Vagina (tissue), 2 donors: ENCODE data around the gene DYDC1.

Experiments used
- POLR2A ChIP-seq, 2 donors: fragments of 450-650 bp; IDR thresholded peaks; one replicate each; pipeline ENCODE4 v1.6.1; 2017; ENCODE audit warnings: antibody characterized with exemption in 2 of 2, mild to moderate bottlenecking in 2 of 2, moderate library complexity in 2 of 2
- TF ChIP-seq, protein P1 (sequence below), 3 experiments: fragments of 450-650 bp in 2 of 3; fragments of 200-600 bp in 1 of 3; sonication (generic) in 1 of 3; IDR thresholded peaks; one replicate each; pipeline ENCODE4 v1.5.1; 2017 to 2019; ENCODE audit warnings: antibody characterized with exemption in 3 of 3, mild to moderate bottlenecking in 2 of 3, moderate library complexity in 2 of 3

DNA sequence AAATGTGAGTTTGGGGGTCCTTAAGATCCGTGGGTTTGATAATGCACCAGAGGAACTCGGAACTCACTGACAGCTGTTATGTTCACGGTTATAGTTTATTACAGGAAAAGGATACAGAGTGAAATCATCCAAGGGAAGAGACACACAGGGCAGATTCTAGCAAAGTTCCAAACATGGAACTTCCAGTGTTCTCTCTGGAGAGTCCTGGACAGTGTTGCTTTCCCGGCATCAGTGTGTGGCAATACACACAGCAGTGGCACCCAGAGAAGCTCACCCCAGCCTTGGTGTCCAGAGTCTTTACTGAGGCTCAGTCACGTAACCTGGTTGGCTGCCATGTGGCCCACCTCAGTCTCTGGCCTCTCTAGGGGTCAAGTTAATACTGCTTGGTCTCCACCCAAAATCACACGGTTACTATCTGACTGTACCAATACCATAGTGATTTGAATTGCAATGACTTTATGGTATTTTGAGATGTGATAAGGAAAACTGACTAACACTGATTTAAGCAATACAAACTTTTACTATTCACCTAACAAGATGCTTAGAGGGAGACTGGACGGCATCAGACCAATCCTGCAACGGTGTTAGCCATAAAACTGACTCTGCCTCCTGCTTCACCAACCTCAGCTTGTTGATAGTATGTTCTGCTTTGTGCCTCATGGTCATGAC is 43.7 kb upstream of the DYDC1 start:
- TF ChIP-seq POLR2A (IDR thresholded peaks at IDR 0.05), result no peak
- TF ChIP-seq, protein P1, sequence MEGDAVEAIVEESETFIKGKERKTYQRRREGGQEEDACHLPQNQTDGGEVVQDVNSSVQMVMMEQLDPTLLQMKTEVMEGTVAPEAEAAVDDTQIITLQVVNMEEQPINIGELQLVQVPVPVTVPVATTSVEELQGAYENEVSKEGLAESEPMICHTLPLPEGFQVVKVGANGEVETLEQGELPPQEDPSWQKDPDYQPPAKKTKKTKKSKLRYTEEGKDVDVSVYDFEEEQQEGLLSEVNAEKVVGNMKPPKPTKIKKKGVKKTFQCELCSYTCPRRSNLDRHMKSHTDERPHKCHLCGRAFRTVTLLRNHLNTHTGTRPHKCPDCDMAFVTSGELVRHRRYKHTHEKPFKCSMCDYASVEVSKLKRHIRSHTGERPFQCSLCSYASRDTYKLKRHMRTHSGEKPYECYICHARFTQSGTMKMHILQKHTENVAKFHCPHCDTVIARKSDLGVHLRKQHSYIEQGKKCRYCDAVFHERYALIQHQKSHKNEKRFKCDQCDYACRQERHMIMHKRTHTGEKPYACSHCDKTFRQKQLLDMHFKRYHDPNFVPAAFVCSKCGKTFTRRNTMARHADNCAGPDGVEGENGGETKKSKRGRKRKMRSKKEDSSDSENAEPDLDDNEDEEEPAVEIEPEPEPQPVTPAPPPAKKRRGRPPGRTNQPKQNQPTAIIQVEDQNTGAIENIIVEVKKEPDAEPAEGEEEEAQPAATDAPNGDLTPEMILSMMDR (IDR thresholded peaks at IDR 0.05), result no peak
